OCI-LY7 (cell line): ENCODE results near the gene ARRB1.

Experiments used
- CTCF ChIP-seq: fragments of 200-600 bp; sonication (generic); conservative IDR thresholded peaks from 2 replicates; pipeline ENCODE4 v1.5.1; 2014; ENCODE audit warnings: mild to moderate bottlenecking, antibody characterized with exemption, low read length, moderate library complexity, mixed read lengths
- EZH2phosphoT487 ChIP-seq: fragments of 200-600 bp; sonication (generic); IDR thresholded peaks from 2 replicates; pipeline ENCODE4 v1.6.1; 2018; ENCODE audit warnings: low read depth, borderline replicate concordance, mild to moderate bottlenecking, mixed run types, antibody characterized with exemption, low read length, moderate library complexity, mixed read lengths

DNA sequence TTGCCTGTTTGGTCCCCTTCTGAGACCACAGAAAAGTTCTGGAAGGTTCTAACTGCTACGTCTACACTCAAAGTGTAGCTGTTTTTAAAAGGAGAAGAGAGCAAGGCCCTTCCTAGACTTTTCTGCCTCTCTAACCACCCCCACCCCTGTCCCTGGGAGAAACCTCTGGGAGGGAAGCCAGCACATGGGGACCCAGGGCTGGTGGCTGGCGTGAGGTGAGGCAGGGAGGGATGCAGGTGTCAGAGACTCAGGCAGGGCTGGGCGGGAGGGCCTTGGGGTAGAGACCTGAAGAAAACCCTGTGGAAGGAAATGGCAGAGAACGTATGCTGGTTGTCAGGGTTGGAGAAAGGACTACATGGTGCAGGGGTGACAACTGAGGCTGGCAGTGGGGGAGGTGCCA lies 26.7 kb downstream of the ARRB1 start:
- TF ChIP-seq CTCF: no peak
- TF ChIP-seq EZH2phosphoT487: no peak
